ENCODE data around the gene PLD1.
"Not testable (repeated sequence)": the region's sequence is repeated elsewhere in the genome, so short reads cannot be mapped to it uniquely, and the experiment has no call there.

Gene PLD1

GRCh38 chr3:171640520-171641412 is 169.5 kb downstream of the PLD1 start:
- H3K4me3 ChIP-seq (ENCODE audit: low read depth, low read length) = no peak overlapping the region
- no peaks in the 10 kb centered on the region for H3K36me3 ChIP-seq (ENCODE audit: control insufficient read depth, insufficient read depth, low read length)
- H3K9ac ChIP-seq (ENCODE audit: low read depth, low read length) = no peak overlapping the region
- no peaks in the 10 kb centered on the region for H3K9me3 ChIP-seq (ENCODE audit: control insufficient read depth, insufficient read depth, low read length)
- no peaks in the 10 kb centered on the region for H3K27me3 ChIP-seq (ENCODE audit: control insufficient read depth, insufficient read depth, low read length)
- no peaks in the 10 kb centered on the region for H3K4me1 ChIP-seq (ENCODE audit: control insufficient read depth, insufficient read depth, low read length)

GRCh38 chr3:171636666-171637065 is 173.6 kb downstream of the PLD1 start:
- Histone ChIP-seq H3K27me3 (ENCODE audit: control insufficient read depth, insufficient read depth, low read length) (no peaks in the 10 kb centered on the region), H3K4me3 (ENCODE audit: low read depth, low read length) (no peak overlapping the region), H3K36me3 (ENCODE audit: control insufficient read depth, insufficient read depth, low read length) (no peaks in the 10 kb centered on the region), H3K9ac (ENCODE audit: low read depth, low read length) (no peak overlapping the region), H3K9me3 (ENCODE audit: control insufficient read depth, insufficient read depth, low read length) (no peaks in the 10 kb centered on the region), H3K4me1 (ENCODE audit: control insufficient read depth, insufficient read depth, low read length) (no peaks in the 10 kb centered on the region)

GRCh38 chr3:171632766-171633165 is 177.5 kb downstream of the PLD1 start:
- Histone ChIP-seq H3K9ac (ENCODE audit: low read depth, low read length) (no peak overlapping the region), H3K27me3 (ENCODE audit: control insufficient read depth, insufficient read depth, low read length) (no peaks in the 10 kb centered on the region), H3K4me3 (ENCODE audit: low read depth, low read length) (no peak overlapping the region), H3K4me1 (ENCODE audit: control insufficient read depth, insufficient read depth, low read length) (no peaks in the 10 kb centered on the region), H3K9me3 (ENCODE audit: control insufficient read depth, insufficient read depth, low read length) (no peaks in the 10 kb centered on the region), H3K36me3 (ENCODE audit: control insufficient read depth, insufficient read depth, low read length) (no peaks in the 10 kb centered on the region)

DNA sequence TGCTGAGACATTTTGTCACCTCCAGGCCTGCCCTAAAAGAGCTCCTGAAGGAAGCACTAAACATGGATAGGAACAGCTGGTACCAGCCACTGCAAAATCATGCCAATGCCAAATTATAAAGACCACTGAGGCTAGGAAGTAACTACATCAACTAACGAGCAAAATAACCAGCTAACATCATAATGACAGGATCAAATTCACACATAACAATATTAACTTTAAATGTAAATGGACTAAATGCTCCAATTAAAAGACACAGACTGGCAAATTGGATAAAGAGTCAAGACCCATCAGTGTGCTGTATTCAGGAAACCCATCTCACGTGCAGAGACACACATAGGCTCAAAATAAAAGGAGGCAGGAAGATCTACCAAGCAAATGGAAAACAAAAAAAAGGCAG is 183.5 kb downstream of the PLD1 start:
- not testable (repeated sequence) for H3K9ac ChIP-seq (ENCODE audit: low read depth, low read length); H3K27me3 ChIP-seq (ENCODE audit: control insufficient read depth, insufficient read depth, low read length); H3K36me3 ChIP-seq (ENCODE audit: control insufficient read depth, insufficient read depth, low read length); H3K9me3 ChIP-seq (ENCODE audit: control insufficient read depth, insufficient read depth, low read length); H3K4me1 ChIP-seq (ENCODE audit: control insufficient read depth, insufficient read depth, low read length); H3K4me3 ChIP-seq (ENCODE audit: low read depth, low read length)

DNA sequence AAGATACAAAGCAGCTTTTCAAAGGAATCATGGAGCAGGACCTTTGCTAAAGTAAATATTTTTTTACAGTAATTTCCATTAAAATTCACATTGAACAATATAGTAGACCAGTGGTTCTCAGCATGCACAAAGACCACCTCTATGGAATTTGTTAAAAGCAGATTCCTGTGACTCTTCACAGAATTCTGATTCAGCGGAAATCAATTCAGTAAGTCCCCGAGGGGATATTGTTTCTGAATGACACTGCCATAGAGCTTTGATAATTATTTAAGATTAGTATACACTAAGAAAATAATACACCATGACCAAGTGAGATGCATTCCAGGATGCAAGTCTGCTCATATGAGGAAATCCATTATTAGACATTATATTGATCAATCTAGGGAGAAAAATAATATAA is 188.2 kb downstream of the PLD1 start:
- Histone ChIP-seq H3K27me3 (ENCODE audit: control insufficient read depth, insufficient read depth, low read length) (no peaks in the 10 kb centered on the region), H3K9ac (ENCODE audit: low read depth, low read length) (no peak overlapping the region), H3K9me3 (ENCODE audit: control insufficient read depth, insufficient read depth, low read length) (no peaks in the 10 kb centered on the region), H3K36me3 (ENCODE audit: control insufficient read depth, insufficient read depth, low read length) (no peaks in the 10 kb centered on the region), H3K4me3 (ENCODE audit: low read depth, low read length) (no peak overlapping the region), H3K4me1 (ENCODE audit: control insufficient read depth, insufficient read depth, low read length) (no peaks in the 10 kb centered on the region)

DNA sequence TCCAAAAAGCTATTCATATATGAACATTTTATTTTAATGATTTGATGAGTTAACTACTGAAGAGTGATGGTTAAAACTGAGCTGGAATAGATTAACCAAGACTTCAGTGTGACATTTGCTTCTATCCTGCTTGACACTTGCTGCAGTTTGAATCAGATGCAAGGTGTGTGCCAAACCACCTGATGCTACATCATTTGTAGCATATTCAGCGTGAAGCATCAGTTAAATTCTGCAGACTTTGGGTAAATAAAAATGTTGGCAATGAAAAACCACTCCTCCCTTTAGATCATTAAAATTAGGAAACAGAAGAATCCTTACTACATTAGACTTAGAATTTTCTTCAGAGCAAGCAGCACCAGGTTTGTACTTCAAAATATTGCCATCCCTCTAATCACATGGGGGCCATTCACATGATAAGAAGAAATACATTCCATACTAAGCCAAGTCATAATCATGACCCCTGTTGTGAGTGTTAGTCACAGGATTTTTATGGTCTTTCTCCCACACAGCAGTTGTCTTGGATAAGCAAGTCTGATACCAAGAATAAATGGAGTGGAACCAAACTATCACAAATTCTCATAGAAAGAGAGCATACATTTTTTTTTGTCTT is 189.4 kb downstream of the PLD1 start:
- H3K9me3 ChIP-seq (ENCODE audit: control insufficient read depth, insufficient read depth, low read length) = no peaks in the 10 kb centered on the region
- no peak overlapping the region for H3K4me3 ChIP-seq (ENCODE audit: low read depth, low read length)
- H3K36me3 ChIP-seq (ENCODE audit: control insufficient read depth, insufficient read depth, low read length) = no peaks in the 10 kb centered on the region
- no peaks in the 10 kb centered on the region for H3K27me3 ChIP-seq (ENCODE audit: control insufficient read depth, insufficient read depth, low read length)
- H3K4me1 ChIP-seq (ENCODE audit: control insufficient read depth, insufficient read depth, low read length) = no peaks in the 10 kb centered on the region
- no peak overlapping the region for H3K9ac ChIP-seq (ENCODE audit: low read depth, low read length)

- Histone ChIP-seq H3K4me3 (ENCODE audit: low read depth, low read length) (no peak overlapping the region), H3K4me1 (ENCODE audit: control insufficient read depth, insufficient read depth, low read length) (no peaks in the 10 kb centered on the region), H3K36me3 (ENCODE audit: control insufficient read depth, insufficient read depth, low read length) (no peaks in the 10 kb centered on the region)
Measured at GRCh38 chr3:171616798-171617197, 193.5 kb downstream of the PLD1 start.

GRCh38 chr3:171615686-171616085 is 194.6 kb downstream of the PLD1 start:
- H3K36me3 ChIP-seq (ENCODE audit: control insufficient read depth, insufficient read depth, low read length) = no peaks in the 10 kb centered on the region
- no peaks in the 10 kb centered on the region for H3K9me3 ChIP-seq (ENCODE audit: control insufficient read depth, insufficient read depth, low read length)
- no peaks in the 10 kb centered on the region for H3K27me3 ChIP-seq (ENCODE audit: control insufficient read depth, insufficient read depth, low read length)
- H3K4me3 ChIP-seq (ENCODE audit: low read depth, low read length) = no peak overlapping the region
- H3K4me1 ChIP-seq (ENCODE audit: control insufficient read depth, insufficient read depth, low read length) = no peaks in the 10 kb centered on the region
- no peak overlapping the region for H3K9ac ChIP-seq (ENCODE audit: low read depth, low read length)

More at GRCh38 chr3:171616798-171617197, 193.5 kb downstream of the PLD1 start:
- Histone ChIP-seq H3K9ac (ENCODE audit: low read depth, low read length) (no peak overlapping the region), H3K27me3 (ENCODE audit: control insufficient read depth, insufficient read depth, low read length) (no peaks in the 10 kb centered on the region), H3K9me3 (ENCODE audit: control insufficient read depth, insufficient read depth, low read length) (no peaks in the 10 kb centered on the region)

DNA sequence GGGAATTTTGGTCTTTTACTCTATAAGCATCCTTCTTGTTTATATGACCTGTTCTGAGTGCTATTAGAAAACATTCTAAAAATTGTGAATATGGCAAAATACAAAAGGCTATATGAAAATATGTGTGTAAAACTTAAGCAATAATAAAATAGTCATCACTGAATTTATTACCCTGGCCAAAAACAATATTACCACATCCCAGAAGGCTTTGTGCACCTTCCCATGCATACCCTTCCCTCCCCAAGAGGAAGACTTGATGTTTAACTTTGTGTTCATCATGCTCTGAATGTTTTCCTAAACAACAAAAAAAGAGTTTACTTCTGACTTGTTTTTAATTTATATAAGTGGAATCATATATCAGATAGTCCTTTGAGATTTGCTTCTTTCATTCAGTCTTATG is 195.0 kb downstream of the PLD1 start:
- Histone ChIP-seq H3K27me3 (ENCODE audit: control insufficient read depth, insufficient read depth, low read length) (no peaks in the 10 kb centered on the region), H3K4me1 (ENCODE audit: control insufficient read depth, insufficient read depth, low read length) (no peaks in the 10 kb centered on the region), H3K4me3 (ENCODE audit: low read depth, low read length) (no peak overlapping the region), H3K9ac (ENCODE audit: low read depth, low read length) (no peak overlapping the region), H3K9me3 (ENCODE audit: control insufficient read depth, insufficient read depth, low read length) (no peaks in the 10 kb centered on the region), H3K36me3 (ENCODE audit: control insufficient read depth, insufficient read depth, low read length) (no peaks in the 10 kb centered on the region)

GRCh38 chr3:171614318-171614921 is 195.9 kb downstream of the PLD1 start:
- no peak overlapping the region for H3K4me3 ChIP-seq (ENCODE audit: low read depth, low read length)
- H3K27me3 ChIP-seq (ENCODE audit: control insufficient read depth, insufficient read depth, low read length) = no peaks in the 10 kb centered on the region
- no peaks in the 10 kb centered on the region for H3K36me3 ChIP-seq (ENCODE audit: control insufficient read depth, insufficient read depth, low read length)
- H3K9ac ChIP-seq (ENCODE audit: low read depth, low read length) = no peak overlapping the region
- H3K4me1 ChIP-seq (ENCODE audit: control insufficient read depth, insufficient read depth, low read length) = no peaks in the 10 kb centered on the region
- no peaks in the 10 kb centered on the region for H3K9me3 ChIP-seq (ENCODE audit: control insufficient read depth, insufficient read depth, low read length)

DNA sequence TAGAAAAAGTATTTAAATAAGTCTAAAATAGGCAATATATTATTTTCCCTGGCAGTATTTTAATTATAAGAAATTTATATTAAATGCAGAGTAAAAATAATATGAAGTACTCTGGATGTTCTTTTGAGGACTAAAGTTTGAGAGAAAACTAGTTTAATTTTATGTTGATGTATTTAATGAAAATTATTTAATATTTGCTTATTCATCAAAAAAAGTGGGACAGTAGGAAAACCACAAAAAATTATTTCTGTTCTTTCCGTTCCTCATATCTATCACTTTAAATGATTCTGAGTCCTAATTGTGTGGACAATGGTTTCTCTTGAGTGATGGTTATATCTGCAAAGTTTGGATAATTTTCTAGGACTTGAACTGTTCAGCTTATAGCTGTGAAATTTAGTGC is 202.8 kb downstream of the PLD1 start:
- Histone ChIP-seq H3K4me3 (ENCODE audit: low read depth, low read length) (no peak overlapping the region), H3K9ac (ENCODE audit: low read depth, low read length) (no peak overlapping the region), H3K9me3 (ENCODE audit: control insufficient read depth, insufficient read depth, low read length) (no peaks in the 10 kb centered on the region), H3K4me1 (ENCODE audit: control insufficient read depth, insufficient read depth, low read length) (no peaks in the 10 kb centered on the region), H3K27me3 (ENCODE audit: control insufficient read depth, insufficient read depth, low read length) (no peaks in the 10 kb centered on the region), H3K36me3 (ENCODE audit: control insufficient read depth, insufficient read depth, low read length) (no peaks in the 10 kb centered on the region)
